Transverse colon (tissue), 4 donors: ENCODE data around the gene SQOR.

Source experiments
- CTCF ChIP-seq, 5 experiments: fragments of 200-600 bp in 3 of 5; fragments of 450-650 bp in 2 of 5; sonication (generic) in 3 of 5; IDR thresholded peaks; 1 replicate in 2 of 5; 2 replicates in 3 of 5; pipeline ENCODE4 v1.5.1; 2016 to 2017; ENCODE audit warnings: antibody characterized with exemption in 5 of 5, inconsistent platforms in 3 of 5, mild to moderate bottlenecking in 2 of 5, moderate library complexity in 1 of 5
- EP300 ChIP-seq: sonication (generic); formaldehyde crosslinking; IDR thresholded peaks from one replicate; pipeline ENCODE4 v1.6.1; 2017; ENCODE audit warnings: antibody characterized with exemption, low read depth
- POLR2A ChIP-seq: fragments of 450-650 bp; IDR thresholded peaks from one replicate; pipeline ENCODE4 v1.6.1; 2016; ENCODE audit warnings: antibody characterized with exemption, mild to moderate bottlenecking, moderate library complexity
- POLR2AphosphoS5 ChIP-seq, 3 donors: sonication (generic); formaldehyde crosslinking; IDR thresholded peaks; one replicate each; pipeline ENCODE4 v1.6.1; 2016; ENCODE audit warnings: antibody characterized with exemption in 3 of 3

- TF ChIP-seq POLR2A (no peak), POLR2AphosphoS5 (IDR thresholded peaks at IDR 0.05) (no peak), CTCF (IDR thresholded peaks at IDR 0.05) (peak in 4 of 5 experiments; percentile 27 to 38 (median 33)), EP300 (no peak)
Observed at GRCh38 chr15:45611305-45611704, 23.5 kb upstream of the SQOR start.
